ENCODE results near the gene GNPDA1.

- TF ChIP-seq CTCF (IDR thresholded peaks at IDR 0.05) (no peak), POLR2A (IDR thresholded peaks at IDR 0.05) (no peak)
Measured at GRCh38 chr5:142056816-142057696, 44.2 kb upstream of the GNPDA1 start.

All from body of pancreas (tissue), 4 donors.